Epithelial cell of proximal tubule (primary cell): ENCODE results near the gene ADAMTS8. TPM values are rescaled to one million over a fixed set of nuclear protein-coding genes. Genes with fewer than 3 reads are reported as not detected.

Source experiments
- DNase-seq: peaks from one replicate; pipeline ENCODE4 v3.0.0-alpha.2; 2011; ENCODE audit warnings: low read depth
- H3K4me3 ChIP-seq: 2 replicates; pipeline ENCODE4 v1.5.1; 2011; ENCODE audit warnings: low read depth, mild to moderate bottlenecking, low read length
- CTCF ChIP-seq: conservative IDR thresholded peaks from 2 replicates; pipeline ENCODE4 v1.5.1; 2012; ENCODE audit warnings: low read depth, mild to moderate bottlenecking, low read length
- total RNA-seq: library from RNA; depleted of rRNA; stranded (reverse); fragments of >200 nt; gene quantifications from 2 replicates; pipeline ENCODE4 v1.2.3, GENCODE V29; 2015

ADAMTS8 gene
- total RNA-seq, 1 donor from 2014 or later, result not detected

- H3K4me3 ChIP-seq, result no peak overlapping the region
- TF ChIP-seq CTCF, result no peak
- DNase-seq, result no peak
Measured at GRCh38 chr11:130469181-130469580, 40.8 kb upstream of the ADAMTS8 start.

- H3K4me3 ChIP-seq, result no peak overlapping the region
- DNase-seq, result no peak
- TF ChIP-seq CTCF, result no peak
Measured at GRCh38 chr11:130467116-130467900, 38.9 kb upstream of the ADAMTS8 start.

- no peak overlapping the region for H3K4me3 ChIP-seq
- no peak for DNase-seq
- no peak for TF ChIP-seq CTCF
Measured at GRCh38 chr11:130465263-130465662, 36.9 kb upstream of the ADAMTS8 start.

- DNase-seq, result no peak
- H3K4me3 ChIP-seq, result no peak overlapping the region
- TF ChIP-seq CTCF, result no peak
Measured at GRCh38 chr11:130464291-130464812, 35.9 kb upstream of the ADAMTS8 start.

GRCh38 chr11:130462931-130463330, 34.5 kb upstream of the ADAMTS8 start:
- no peak for DNase-seq

GRCh38 chr11:130462101-130462885, 33.9 kb upstream of the ADAMTS8 start:
- H3K4me3 ChIP-seq, result no peak overlapping the region
- TF ChIP-seq CTCF, result no peak
- no peak for DNase-seq

More at GRCh38 chr11:130462931-130463330, 34.5 kb upstream of the ADAMTS8 start:
- no peak overlapping the region for H3K4me3 ChIP-seq
- no peak for TF ChIP-seq CTCF
